ENCODE data around the gene TSPEAR.

TSPEAR gene

DNA sequence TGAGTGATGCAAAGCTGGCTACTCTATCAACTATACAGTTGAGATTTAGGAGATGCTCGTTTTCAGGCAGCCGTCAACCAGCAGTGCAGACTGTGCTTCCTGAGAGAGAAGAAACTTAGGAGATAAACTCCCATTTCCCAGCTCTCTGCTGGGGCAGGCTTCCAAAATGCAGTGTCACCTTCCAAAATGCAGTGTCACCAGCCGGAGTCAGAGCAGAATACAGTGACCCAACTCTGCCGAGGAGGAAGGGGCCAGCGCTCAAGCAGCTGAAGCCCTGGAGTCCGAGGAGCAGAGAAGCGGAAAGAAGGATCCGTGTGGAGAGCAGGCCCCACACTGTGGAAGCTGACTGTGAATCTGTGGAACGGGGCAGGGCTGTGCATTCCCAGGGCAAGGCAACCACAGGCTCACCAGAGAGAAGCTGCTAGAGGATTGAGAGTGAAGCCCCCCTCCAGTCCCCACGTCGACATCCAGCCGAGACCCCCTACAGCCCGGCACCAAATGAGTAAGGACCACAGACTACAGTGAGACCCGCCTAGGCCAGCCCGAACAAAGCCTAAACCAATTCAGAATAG lies 28.7 kb downstream of the TSPEAR start:
- no peak overlapping the region for H3K27ac Mint-ChIP-seq
- H3K9me3 Mint-ChIP-seq = no peaks in the 10 kb centered on the region
- no peak overlapping the region for H3K4me3 Mint-ChIP-seq
- no peaks in the 10 kb centered on the region for H3K36me3 Mint-ChIP-seq (ENCODE audit: low read depth)
- H3K27me3 Mint-ChIP-seq (ENCODE audit: low read depth) = peaks cover 53% of the 10 kb centered on the region
- H3K4me1 Mint-ChIP-seq = peaks cover 11% of the 10 kb centered on the region
- TF ChIP-seq, protein P1, sequence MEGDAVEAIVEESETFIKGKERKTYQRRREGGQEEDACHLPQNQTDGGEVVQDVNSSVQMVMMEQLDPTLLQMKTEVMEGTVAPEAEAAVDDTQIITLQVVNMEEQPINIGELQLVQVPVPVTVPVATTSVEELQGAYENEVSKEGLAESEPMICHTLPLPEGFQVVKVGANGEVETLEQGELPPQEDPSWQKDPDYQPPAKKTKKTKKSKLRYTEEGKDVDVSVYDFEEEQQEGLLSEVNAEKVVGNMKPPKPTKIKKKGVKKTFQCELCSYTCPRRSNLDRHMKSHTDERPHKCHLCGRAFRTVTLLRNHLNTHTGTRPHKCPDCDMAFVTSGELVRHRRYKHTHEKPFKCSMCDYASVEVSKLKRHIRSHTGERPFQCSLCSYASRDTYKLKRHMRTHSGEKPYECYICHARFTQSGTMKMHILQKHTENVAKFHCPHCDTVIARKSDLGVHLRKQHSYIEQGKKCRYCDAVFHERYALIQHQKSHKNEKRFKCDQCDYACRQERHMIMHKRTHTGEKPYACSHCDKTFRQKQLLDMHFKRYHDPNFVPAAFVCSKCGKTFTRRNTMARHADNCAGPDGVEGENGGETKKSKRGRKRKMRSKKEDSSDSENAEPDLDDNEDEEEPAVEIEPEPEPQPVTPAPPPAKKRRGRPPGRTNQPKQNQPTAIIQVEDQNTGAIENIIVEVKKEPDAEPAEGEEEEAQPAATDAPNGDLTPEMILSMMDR (IDR thresholded peaks at IDR 0.05; ENCODE audit: unreplicated experiment in 3 of 3) = no peak

DNA sequence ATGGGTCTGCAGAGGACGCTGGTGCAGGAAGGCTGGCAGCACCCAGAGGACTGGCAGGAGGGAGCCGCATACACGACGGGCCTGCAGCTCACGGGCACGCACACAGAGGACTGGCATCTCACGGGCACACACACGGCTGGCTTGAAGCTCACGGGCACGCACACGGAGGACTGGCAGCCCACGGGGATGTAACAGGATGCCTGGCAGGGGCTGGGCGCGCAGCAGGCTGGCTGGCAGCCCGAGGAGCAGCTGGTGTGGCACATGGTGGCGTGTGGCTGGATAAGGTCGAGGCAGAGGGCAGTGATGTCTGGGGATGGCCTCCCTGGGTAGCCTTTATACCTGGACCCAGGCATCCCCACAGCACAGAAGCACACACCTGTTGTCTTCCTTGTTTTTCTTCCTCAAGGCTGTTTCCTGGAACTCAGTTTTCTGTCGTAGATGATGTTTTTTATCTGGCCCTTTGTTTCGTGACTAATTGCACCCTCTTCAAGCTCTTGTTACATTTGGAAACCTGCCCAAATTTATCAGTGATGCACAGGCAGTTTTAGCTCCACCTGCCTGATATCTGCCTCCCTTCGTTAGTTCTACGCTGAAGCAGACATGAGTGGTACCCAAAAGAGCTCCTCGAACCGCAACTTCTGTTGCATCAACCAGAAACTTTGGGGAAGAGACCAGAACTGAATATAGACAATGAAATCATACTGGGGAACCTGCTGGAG lies 29.4 kb downstream of the TSPEAR start, which contains the start of gene KRTAP12-1:
Gene KRTAP12-1, minus strand, starts transcription at position 303 of the 719 bp plus-strand sequence. Its CDS starts 40 bp downstream, at position 263.
- Mint-ChIP-seq H3K27me3 (ENCODE audit: low read depth) (peaks cover 53% of the 10 kb centered on the region), H3K4me3 (no peak within 1 kb of the TSS), H3K36me3 (ENCODE audit: low read depth) (no peaks in the 10 kb centered on the region), H3K4me1 (peaks cover 5% of the 10 kb centered on the region), H3K27ac (no peak within 1 kb of the TSS), H3K9me3 (no peaks in the 10 kb centered on the region)
- TF ChIP-seq, protein P1 (IDR thresholded peaks at IDR 0.05; ENCODE audit: unreplicated experiment in 3 of 3) = no peak

DNA sequence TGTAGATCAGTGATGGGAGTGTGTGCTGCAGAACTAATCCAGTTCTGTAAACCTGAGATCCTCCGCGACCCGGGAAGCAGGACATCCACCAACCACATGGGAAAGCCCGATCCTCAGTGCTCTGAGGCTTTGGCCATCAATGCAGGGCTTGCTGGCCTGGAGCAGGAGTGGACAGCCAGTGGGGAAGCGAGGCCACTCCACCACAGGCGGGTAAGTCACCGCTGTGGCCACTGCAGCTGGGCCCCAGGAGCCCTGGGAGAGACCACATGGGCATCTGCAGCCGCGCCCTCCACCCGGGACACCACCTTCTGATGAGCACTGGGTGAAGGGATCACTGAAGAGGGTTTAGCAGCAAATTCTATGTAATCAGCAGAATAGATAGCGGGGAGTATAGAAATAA lies 30.2 kb downstream of the TSPEAR start:
- Mint-ChIP-seq H3K9me3 (no peaks in the 10 kb centered on the region), H3K4me3 (no peak overlapping the region), H3K27ac (no peak overlapping the region), H3K36me3 (ENCODE audit: low read depth) (no peaks in the 10 kb centered on the region), H3K27me3 (ENCODE audit: low read depth) (peaks cover 52% of the 10 kb centered on the region), H3K4me1 (no peaks in the 10 kb centered on the region)
- TF ChIP-seq, protein P1 (IDR thresholded peaks at IDR 0.05; ENCODE audit: unreplicated experiment in 3 of 3) = no peak

DNA sequence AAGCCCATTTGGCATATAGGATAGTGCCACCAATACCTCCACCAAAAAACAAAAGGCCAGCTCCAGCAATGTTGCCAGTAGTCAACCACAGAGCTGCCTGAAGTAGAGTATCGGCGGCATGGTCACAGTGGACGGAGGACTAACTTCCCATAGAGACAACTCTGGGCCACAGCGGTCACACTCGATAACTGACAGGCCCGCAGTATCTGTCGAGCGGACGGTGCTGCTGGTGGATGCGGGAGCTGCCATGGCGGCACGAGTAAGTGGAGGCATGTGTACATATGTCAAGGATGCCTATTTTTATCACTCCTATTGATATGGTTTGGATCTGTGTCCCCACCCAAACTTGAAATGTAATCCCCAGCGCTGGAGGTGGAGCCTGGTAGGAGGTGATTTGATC lies 33.5 kb downstream of the TSPEAR start:
- Mint-ChIP-seq H3K36me3 (ENCODE audit: low read depth) (peaks cover 2% of the 10 kb centered on the region), H3K4me3 (no peak overlapping the region), H3K27me3 (ENCODE audit: low read depth) (peaks cover 37% of the 10 kb centered on the region), H3K4me1 (no peaks in the 10 kb centered on the region), H3K9me3 (peaks cover 20% of the 10 kb centered on the region), H3K27ac (no peak overlapping the region)
- TF ChIP-seq, protein P1 (IDR thresholded peaks at IDR 0.05; ENCODE audit: unreplicated experiment in 3 of 3) = no peak

DNA sequence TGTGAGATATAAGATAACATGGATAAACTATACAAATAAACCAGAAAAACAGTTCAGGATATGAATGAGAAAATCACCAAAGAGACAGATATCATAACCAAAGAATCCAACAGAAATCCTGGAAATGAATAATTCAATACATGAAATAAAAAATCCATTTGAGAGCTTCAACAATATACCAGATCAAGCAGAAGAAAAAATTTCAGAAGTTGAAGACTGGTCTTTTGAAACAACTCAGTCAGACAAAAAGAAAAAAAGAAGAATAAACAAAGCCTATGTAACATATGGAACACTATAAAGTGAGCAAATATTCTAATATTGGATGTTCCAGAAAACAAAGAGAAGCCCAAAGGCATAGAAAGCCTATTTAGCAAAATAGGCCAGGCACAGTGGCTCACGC lies 39.5 kb downstream of the TSPEAR start:
- H3K4me3 Mint-ChIP-seq = no peak overlapping the region
- TF ChIP-seq, protein P1 (IDR thresholded peaks at IDR 0.05; ENCODE audit: unreplicated experiment in 3 of 3) = no peak

More for the DNA sequence above, 39.5 kb downstream of the TSPEAR start:
- no peak overlapping the region for H3K27ac Mint-ChIP-seq
- no peaks in the 10 kb centered on the region for H3K4me1 Mint-ChIP-seq
- peaks cover 10% of the 10 kb centered on the region for H3K36me3 Mint-ChIP-seq (ENCODE audit: low read depth)
- peaks cover 17% of the 10 kb centered on the region for H3K27me3 Mint-ChIP-seq (ENCODE audit: low read depth)
- peaks cover 67% of the 10 kb centered on the region for H3K9me3 Mint-ChIP-seq

All from nephron (organoid).